ENCODE measurements around the gene AAR2.

GRCh38 chr20:36275011-36275410 lies 38.7 kb downstream of the AAR2 start:
- TF ChIP-seq POLR2AphosphoS5 (IDR thresholded peaks at IDR 0.05; ENCODE audit: low read depth, low read length), result no peak
- TF ChIP-seq, protein P1, sequence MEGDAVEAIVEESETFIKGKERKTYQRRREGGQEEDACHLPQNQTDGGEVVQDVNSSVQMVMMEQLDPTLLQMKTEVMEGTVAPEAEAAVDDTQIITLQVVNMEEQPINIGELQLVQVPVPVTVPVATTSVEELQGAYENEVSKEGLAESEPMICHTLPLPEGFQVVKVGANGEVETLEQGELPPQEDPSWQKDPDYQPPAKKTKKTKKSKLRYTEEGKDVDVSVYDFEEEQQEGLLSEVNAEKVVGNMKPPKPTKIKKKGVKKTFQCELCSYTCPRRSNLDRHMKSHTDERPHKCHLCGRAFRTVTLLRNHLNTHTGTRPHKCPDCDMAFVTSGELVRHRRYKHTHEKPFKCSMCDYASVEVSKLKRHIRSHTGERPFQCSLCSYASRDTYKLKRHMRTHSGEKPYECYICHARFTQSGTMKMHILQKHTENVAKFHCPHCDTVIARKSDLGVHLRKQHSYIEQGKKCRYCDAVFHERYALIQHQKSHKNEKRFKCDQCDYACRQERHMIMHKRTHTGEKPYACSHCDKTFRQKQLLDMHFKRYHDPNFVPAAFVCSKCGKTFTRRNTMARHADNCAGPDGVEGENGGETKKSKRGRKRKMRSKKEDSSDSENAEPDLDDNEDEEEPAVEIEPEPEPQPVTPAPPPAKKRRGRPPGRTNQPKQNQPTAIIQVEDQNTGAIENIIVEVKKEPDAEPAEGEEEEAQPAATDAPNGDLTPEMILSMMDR (IDR thresholded peaks at IDR 0.05), result no peak
- no peak for TF ChIP-seq RXRA (IDR thresholded peaks at IDR 0.05; ENCODE audit: borderline replicate concordance, low read depth)

All from SK-N-SH (cell line).